ENCODE measurements around the gene ASL.
"Not testable (repeated sequence)": the region's sequence is repeated elsewhere in the genome, so short reads cannot be mapped to it uniquely, and the experiment has no call there.

ASL gene

DNA sequence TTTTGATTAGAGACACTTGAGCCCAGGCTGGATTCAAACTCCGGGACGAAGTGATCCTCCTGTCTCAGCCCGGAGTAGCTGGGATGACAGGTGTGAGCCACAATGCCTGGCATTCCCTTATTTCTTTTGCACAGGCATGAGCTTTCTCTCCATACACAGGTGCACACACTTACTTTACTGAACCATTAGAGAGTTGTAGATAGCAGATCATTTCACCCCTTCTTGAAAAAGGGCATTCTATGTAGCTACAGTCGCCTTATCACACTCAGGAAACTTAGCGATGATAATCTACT is 48.9 kb downstream of the ASL start:
- H3K4me1 Mint-ChIP-seq, result peaks cover 49% of the 10 kb centered on the region
- not testable (repeated sequence) for H3K36me3 Mint-ChIP-seq (ENCODE audit: low read depth); DNase-seq; H3K9me3 Mint-ChIP-seq; H3K4me3 Mint-ChIP-seq; H3K27me3 Mint-ChIP-seq; ATAC-seq
- peak overlapping the region; percentile 21 for H3K27ac Mint-ChIP-seq

GRCh38 chr7:66125052-66125694 is 49.6 kb downstream of the ASL start:
- H3K36me3 Mint-ChIP-seq (ENCODE audit: low read depth), result peaks cover 4% of the 10 kb centered on the region
- no peak for ATAC-seq
- H3K27ac Mint-ChIP-seq, result peak overlapping the region; percentile 48
- H3K27me3 Mint-ChIP-seq, result no peaks in the 10 kb centered on the region
- peaks cover 47% of the 10 kb centered on the region for H3K4me1 Mint-ChIP-seq
- H3K4me3 Mint-ChIP-seq, result no peak overlapping the region
- no peak for DNase-seq
- no peaks in the 10 kb centered on the region for H3K9me3 Mint-ChIP-seq

GRCh38 chr7:66125781-66126352 is 50.2 kb downstream of the ASL start:
- Mint-ChIP-seq H3K4me1 (peaks cover 43% of the 10 kb centered on the region), H3K27ac (peak overlapping the region; percentile 48)
- not testable (repeated sequence) for DNase-seq; H3K4me3 Mint-ChIP-seq; H3K36me3 Mint-ChIP-seq (ENCODE audit: low read depth); H3K9me3 Mint-ChIP-seq; H3K27me3 Mint-ChIP-seq
- ATAC-seq, result peak; percentile 86

GRCh38 chr7:66127172-66127571 is 51.6 kb downstream of the ASL start:
- H3K4me3 Mint-ChIP-seq, H3K27ac Mint-ChIP-seq, DNase-seq, H3K27me3 Mint-ChIP-seq, H3K9me3 Mint-ChIP-seq, ATAC-seq: not testable (repeated sequence)
- peaks cover 17% of the 10 kb centered on the region for H3K36me3 Mint-ChIP-seq (ENCODE audit: low read depth)
- peaks cover 43% of the 10 kb centered on the region for H3K4me1 Mint-ChIP-seq

GRCh38 chr7:66138994-66139752 is 63.6 kb downstream of the ASL start:
- Mint-ChIP-seq H3K36me3 (ENCODE audit: low read depth) (peaks cover 72% of the 10 kb centered on the region), H3K27me3 (no peaks in the 10 kb centered on the region), H3K4me3 (no peak overlapping the region), H3K4me1 (peaks cover 6% of the 10 kb centered on the region), H3K9me3 (no peaks in the 10 kb centered on the region), H3K27ac (no peak overlapping the region)
- ATAC-seq, result no peak
- no peak for DNase-seq

GRCh38 chr7:66140924-66141323 is 65.3 kb downstream of the ASL start:
- DNase-seq (no peak), ATAC-seq (no peak)
- Mint-ChIP-seq H3K36me3 (ENCODE audit: low read depth) (peaks cover 71% of the 10 kb centered on the region), H3K9me3 (no peaks in the 10 kb centered on the region), H3K4me1 (peaks cover 6% of the 10 kb centered on the region), H3K27me3 (no peaks in the 10 kb centered on the region), H3K27ac (no peak overlapping the region), H3K4me3 (no peak overlapping the region)

GRCh38 chr7:66142334-66142733 is 66.7 kb downstream of the ASL start:
- Mint-ChIP-seq H3K9me3 (no peaks in the 10 kb centered on the region), H3K4me1 (peaks cover 10% of the 10 kb centered on the region), H3K4me3 (no peak overlapping the region), H3K36me3 (ENCODE audit: low read depth) (peaks cover 72% of the 10 kb centered on the region), H3K27me3 (no peaks in the 10 kb centered on the region), H3K27ac (no peak overlapping the region)
- ATAC-seq, result no peak
- DNase-seq, result no peak

DNA sequence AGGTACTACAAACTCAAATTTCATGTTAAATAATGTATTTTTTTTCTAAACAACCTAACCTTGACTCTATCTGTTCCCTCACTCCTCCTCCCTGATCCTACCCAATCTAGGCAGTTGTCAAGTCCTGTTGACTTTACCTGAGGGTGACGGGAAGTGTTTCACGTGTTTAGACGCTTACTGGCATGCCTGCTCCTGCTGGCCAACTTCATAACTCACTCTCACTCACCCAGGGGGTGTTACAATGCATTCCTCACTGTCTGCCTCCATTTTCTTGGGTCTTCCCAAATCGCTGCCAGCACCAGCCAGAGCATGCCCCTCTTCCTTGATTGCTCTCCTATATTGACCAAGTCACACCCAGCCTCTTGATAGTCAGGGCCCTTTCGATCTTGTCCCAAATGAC is 67.4 kb downstream of the ASL start:
- H3K9me3 Mint-ChIP-seq, result no peaks in the 10 kb centered on the region
- DNase-seq (no peak), ATAC-seq (no peak)
- H3K27ac Mint-ChIP-seq, result no peak overlapping the region
- H3K27me3 Mint-ChIP-seq, result no peaks in the 10 kb centered on the region
- no peak overlapping the region for H3K4me3 Mint-ChIP-seq
- peaks cover 72% of the 10 kb centered on the region for H3K36me3 Mint-ChIP-seq (ENCODE audit: low read depth)
- peaks cover 14% of the 10 kb centered on the region for H3K4me1 Mint-ChIP-seq
